Measurements from ENCODE around the gene EXOSC10.
A peak's percentile ranks its signal among the peaks of the same experiment; 100 is the strongest.
"Not testable (repeated sequence)": the region's sequence is repeated elsewhere in the genome, so short reads cannot be mapped to it uniquely, and the experiment has no call there.

The EXOSC10 gene

GRCh38 chr1:11100149-11100493, 452 bp upstream of the EXOSC10 start:
- TF ChIP-seq, protein P1, sequence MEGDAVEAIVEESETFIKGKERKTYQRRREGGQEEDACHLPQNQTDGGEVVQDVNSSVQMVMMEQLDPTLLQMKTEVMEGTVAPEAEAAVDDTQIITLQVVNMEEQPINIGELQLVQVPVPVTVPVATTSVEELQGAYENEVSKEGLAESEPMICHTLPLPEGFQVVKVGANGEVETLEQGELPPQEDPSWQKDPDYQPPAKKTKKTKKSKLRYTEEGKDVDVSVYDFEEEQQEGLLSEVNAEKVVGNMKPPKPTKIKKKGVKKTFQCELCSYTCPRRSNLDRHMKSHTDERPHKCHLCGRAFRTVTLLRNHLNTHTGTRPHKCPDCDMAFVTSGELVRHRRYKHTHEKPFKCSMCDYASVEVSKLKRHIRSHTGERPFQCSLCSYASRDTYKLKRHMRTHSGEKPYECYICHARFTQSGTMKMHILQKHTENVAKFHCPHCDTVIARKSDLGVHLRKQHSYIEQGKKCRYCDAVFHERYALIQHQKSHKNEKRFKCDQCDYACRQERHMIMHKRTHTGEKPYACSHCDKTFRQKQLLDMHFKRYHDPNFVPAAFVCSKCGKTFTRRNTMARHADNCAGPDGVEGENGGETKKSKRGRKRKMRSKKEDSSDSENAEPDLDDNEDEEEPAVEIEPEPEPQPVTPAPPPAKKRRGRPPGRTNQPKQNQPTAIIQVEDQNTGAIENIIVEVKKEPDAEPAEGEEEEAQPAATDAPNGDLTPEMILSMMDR (IDR thresholded peaks at IDR 0.05; ENCODE audit: low read depth, low read length), result no peak
- peak overlapping the region; percentile 87 for H3K4me3 ChIP-seq (ENCODE audit: low read depth, low read length)
- in situ Hi-C loops (cut with HindIII; ENCODE audit: low sequenced_read_pairs), result no loop called here
- DNase-seq (ENCODE audit: low read depth, low spot score), result no peak

DNA sequence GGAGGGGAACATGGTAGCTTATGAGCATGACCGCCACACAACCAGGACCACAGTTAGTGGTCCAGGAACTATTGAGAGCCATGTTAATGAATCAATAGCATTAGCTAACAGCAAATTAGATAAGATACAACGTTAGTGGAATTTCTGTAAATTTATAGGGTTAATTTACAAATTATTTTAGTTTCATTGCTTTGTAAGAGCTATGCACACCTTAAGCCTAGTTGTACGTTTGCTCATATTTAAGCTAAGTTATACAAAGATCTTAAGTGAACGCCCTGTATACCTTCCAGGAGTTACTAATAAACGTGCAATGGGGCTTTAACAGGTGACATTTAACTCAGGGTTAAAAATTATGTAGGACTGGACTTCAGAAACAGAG, 749 bp downstream of the EXOSC10 start:
- no peak for DNase-seq (ENCODE audit: low read depth, low spot score)
- peak overlapping the region; percentile 87 for H3K4me3 ChIP-seq (ENCODE audit: low read depth, low read length)
- in situ Hi-C loops (cut with HindIII; ENCODE audit: low sequenced_read_pairs), result no loop called here
- TF ChIP-seq, protein P1 (IDR thresholded peaks at IDR 0.05; ENCODE audit: low read depth, low read length), result no peak

DNA sequence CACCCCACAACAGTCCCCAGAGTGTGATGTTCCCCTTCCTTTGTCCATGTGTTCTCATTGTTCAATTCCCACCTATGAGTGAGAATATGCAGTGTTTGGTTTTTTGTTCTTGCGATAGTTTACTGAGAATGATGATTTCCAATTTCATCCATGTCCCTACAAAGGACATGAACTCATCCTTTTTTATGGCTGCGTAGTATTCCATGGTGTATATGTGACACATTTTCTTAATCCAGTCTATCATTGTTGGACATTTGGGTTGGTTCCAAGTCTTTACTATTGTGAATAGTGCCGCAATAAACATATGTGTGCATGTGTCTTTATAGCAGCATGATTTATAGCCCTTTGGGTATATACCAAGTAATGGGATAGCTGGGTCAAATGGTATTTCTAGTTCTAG, 15.9 kb downstream of the EXOSC10 start:
- in situ Hi-C loops (cut with HindIII; ENCODE audit: low sequenced_read_pairs); DNase-seq (ENCODE audit: low read depth, low spot score); H3K4me3 ChIP-seq (ENCODE audit: low read depth, low read length): not testable (repeated sequence)

GRCh38 chr1:11080931-11081330, 18.7 kb downstream of the EXOSC10 start:
- no peak overlapping the region for H3K4me3 ChIP-seq (ENCODE audit: low read depth, low read length)
- TF ChIP-seq, protein P1 (IDR thresholded peaks at IDR 0.05; ENCODE audit: low read depth, low read length), result no peak
- DNase-seq (ENCODE audit: low read depth, low spot score), result no peak
- in situ Hi-C loops (cut with HindIII; ENCODE audit: low sequenced_read_pairs), result no loop called here

DNA sequence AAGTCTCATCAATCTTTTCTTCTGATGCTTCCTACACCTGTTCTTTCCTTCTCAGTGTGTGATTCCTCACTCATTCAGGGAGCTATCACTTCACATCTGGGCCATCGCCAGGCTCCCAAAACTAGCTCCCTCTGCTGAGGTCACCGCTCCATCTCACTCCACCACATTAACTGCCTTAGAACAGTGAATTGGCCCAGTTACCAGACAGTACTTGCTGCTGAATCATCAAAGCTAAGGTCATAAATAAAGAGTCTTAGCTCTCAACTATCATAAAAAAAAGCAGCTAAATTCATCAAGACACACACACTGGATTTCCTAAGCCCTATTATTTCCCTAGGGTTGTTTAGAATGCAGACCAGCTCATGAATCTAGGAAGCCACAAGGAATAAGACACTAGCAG, 21.0 kb downstream of the EXOSC10 start:
- in situ Hi-C loops (cut with HindIII; ENCODE audit: low sequenced_read_pairs), result no loop called here
- no peak overlapping the region for H3K4me3 ChIP-seq (ENCODE audit: low read depth, low read length)
- no peak for DNase-seq (ENCODE audit: low read depth, low spot score)
- TF ChIP-seq, protein P1 (IDR thresholded peaks at IDR 0.05; ENCODE audit: low read depth, low read length), result no peak

GRCh38 chr1:11073398-11073797, 26.3 kb downstream of the EXOSC10 start:
- H3K4me3 ChIP-seq (ENCODE audit: low read depth, low read length); in situ Hi-C loops (cut with HindIII; ENCODE audit: low sequenced_read_pairs); DNase-seq (ENCODE audit: low read depth, low spot score): not testable (repeated sequence)

DNA sequence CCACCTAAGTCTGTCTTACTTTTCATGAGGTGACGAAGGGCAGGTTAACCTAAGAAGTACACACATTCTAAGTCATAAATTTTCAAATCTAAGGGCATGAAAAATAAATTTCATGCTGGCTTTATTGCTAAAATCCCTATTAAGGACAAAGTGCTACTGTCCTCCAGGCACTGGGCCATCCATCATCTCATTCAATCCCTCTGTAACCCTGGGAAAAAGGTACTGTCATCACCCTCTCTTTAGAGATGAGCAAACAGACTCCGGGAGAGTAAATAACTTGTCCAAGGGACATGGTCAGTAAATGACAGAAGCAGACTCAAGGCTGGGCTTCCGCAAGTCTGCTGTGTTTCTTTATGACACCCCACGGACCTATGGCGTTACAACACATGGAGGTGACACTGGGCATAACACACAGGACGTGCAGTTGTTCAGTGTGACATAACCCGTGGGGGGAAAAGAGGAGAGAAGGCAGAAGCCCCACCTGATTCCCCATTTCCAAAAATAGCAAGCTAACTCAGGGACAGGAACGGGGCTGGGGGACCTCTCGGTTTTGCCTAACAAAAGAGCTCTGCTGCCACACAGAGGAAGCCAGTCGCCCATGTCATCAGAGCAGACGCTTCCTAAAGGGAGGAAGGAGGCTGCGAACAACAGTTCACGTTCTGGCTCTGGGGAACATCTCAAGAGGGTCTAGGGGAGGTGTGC, 27.3 kb downstream of the EXOSC10 start:
- no peak overlapping the region for H3K4me3 ChIP-seq (ENCODE audit: low read depth, low read length)
- no peak for DNase-seq (ENCODE audit: low read depth, low spot score)
- TF ChIP-seq, protein P1 (IDR thresholded peaks at IDR 0.05; ENCODE audit: low read depth, low read length), result no peak
- in situ Hi-C loops (cut with HindIII; ENCODE audit: low sequenced_read_pairs), result no loop called here

Measured in astrocyte of the spinal cord (primary cell).